ENCODE data around the gene DAB2IP. TPM values are rescaled to one million over a fixed set of nuclear protein-coding genes. Genes with fewer than 3 reads are reported as not detected.
"Not testable (repeated sequence)": the region's sequence is repeated elsewhere in the genome, so short reads cannot be mapped to it uniquely, and the experiment has no call there.

Gene DAB2IP
- total RNA-seq, 2 donors from 2014 or later, result 127 to 128 TPM

- intact Hi-C loops (cut with DNase I, micrococcal nuclease), result loop anchor here in 1 of 2 donors (10.0 kb wide), 1 partner anchor 356 kb away; no protein-coding TSS in a partner anchor
- ATAC-seq, result no peak
- no peak for DNase-seq
Observed at GRCh38 chr9:121638399-121638798, 13.0 kb upstream of the DAB2IP start.

DNA sequence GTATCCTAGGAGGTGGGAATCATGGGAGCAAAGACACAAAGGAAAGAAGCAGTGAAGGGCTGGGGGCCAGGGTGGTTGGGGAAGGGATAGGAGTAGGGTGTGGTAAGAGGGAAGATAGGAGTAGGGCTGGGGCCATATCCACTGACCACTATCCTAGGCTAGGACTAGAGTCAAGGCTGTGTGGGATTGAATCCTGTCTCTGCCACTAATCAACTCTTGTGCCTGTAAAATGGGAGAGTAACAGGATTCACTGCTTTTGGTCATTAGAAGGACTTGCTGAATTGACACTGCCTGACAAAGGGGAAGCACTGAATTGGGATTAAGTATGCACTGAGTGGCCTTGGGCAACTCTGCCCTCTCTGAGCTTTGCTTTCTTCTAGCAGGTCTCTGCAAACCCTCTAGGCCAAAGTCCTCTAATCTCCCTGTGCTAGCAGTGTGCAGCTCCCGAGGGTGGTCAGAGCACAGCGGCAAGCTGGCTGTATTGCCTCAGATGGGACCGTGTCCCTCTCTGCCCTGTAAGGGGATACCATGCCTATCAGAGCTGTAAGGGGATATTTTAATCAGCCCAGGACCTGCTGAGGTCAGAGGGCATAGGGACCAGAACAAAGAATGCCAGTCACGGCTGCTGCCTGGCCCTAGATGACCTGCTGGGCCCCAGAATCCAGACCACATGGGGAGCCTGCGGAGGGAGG is 12.4 kb upstream of the DAB2IP start:
- no peak for DNase-seq
- no peak for ATAC-seq
- intact Hi-C loops (cut with DNase I, micrococcal nuclease), result loop anchor here in 1 of 2 donors (10.0 kb wide), 1 partner anchor 356 kb away; no protein-coding TSS in a partner anchor

- ATAC-seq, result no peak
- intact Hi-C loops (cut with DNase I, micrococcal nuclease), result loop anchor here in 1 of 2 donors (10.0 kb wide), 1 partner anchor 355 kb away; no protein-coding TSS in a partner anchor
- no peak for DNase-seq
Observed at GRCh38 chr9:121639619-121640018, 11.8 kb upstream of the DAB2IP start.

DNA sequence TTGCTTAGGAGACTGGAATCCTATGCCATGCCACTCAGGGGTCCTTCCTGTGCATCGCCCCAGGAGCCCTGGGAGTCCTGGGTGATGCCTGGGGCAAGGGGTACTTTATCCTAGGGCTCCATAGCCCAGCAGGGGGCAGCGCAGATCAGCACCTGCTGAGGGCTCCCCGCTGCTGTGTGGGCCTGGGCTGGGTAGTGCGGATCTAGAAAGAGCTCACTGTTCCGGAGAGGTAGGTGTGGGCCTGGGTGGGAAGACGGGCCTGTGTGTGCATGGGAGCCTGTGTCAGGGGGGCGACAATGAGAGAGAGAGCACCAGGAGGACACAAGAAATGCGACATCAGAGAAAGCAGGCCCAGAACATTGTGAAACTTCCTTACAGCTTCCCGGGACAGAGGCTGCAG is 11.4 kb upstream of the DAB2IP start:
- DNase-seq (peak; percentile 79 to 90), ATAC-seq (peak; percentile 86)
- intact Hi-C loops (cut with DNase I, micrococcal nuclease), result no loop called here

- ATAC-seq, result peak; percentile 70
- peak in 1 of 2 donors; percentile 53 for DNase-seq
- intact Hi-C loops (cut with DNase I, micrococcal nuclease), result no loop called here
Observed at GRCh38 chr9:121640491-121641223, 10.8 kb upstream of the DAB2IP start.

- ATAC-seq (no peak), DNase-seq (no peak)
- intact Hi-C loops (cut with DNase I, micrococcal nuclease), result no loop called here
Observed at GRCh38 chr9:121641224-121641611, 10.2 kb upstream of the DAB2IP start.

DNA sequence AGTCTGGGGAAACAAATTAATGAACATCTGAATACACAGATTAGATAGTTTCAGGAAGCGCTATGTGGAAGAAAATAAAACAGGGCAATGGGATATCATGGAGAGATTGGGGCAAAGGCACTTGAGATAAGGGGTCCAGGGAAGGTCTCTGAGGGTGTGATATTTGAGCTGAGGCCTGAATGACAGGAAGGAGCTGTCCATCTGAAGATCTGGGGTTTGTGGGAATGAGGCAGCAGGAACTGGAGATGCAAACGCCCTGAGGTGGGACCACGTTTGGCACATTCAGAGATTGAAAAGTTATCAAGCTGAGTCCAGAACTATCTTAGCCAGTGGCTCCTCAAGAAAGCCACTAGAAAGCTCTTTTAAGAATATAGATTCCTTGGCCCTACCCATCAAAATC is 8.7 kb upstream of the DAB2IP start:
- intact Hi-C loops (cut with DNase I, micrococcal nuclease), result no loop called here
- ATAC-seq, result no peak
- DNase-seq, result no peak

DNA sequence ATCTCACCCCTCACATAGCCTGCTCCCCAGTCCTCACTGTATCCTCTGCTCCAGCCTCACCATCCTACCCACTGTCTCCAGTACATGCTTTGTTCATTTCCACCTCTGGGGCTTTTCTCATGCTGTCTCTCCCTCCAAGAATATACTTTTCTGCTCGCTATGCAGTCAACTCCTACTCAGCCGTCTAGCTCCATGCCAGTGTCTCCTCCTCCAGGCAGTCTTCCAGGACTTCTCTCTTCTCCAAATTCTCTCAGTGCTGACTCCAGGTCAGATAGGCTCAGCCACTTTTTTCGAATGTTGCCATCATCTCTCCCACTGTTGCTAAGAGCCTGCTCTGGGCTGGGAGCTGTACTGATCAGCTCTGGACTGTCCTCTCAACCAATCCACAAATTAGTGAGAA is 8.0 kb upstream of the DAB2IP start:
- DNase-seq, result no peak
- no peak for ATAC-seq
- intact Hi-C loops (cut with DNase I, micrococcal nuclease), result no loop called here

GRCh38 chr9:121644040-121644439 is 7.4 kb upstream of the DAB2IP start:
- DNase-seq; intact Hi-C loops (cut with DNase I, micrococcal nuclease); ATAC-seq: not testable (repeated sequence)

GRCh38 chr9:121645003-121645402 is 6.4 kb upstream of the DAB2IP start:
- no peak for ATAC-seq
- intact Hi-C loops (cut with DNase I, micrococcal nuclease), result no loop called here
- DNase-seq, result no peak

- ATAC-seq (no peak), DNase-seq (no peak)
- intact Hi-C loops (cut with DNase I, micrococcal nuclease), result no loop called here
Observed at GRCh38 chr9:121645853-121646807, 5.3 kb upstream of the DAB2IP start.

GRCh38 chr9:121646992-121647391 is 4.4 kb upstream of the DAB2IP start:
- intact Hi-C loops (cut with DNase I, micrococcal nuclease), result no loop called here
- ATAC-seq (no peak), DNase-seq (no peak)

DNA sequence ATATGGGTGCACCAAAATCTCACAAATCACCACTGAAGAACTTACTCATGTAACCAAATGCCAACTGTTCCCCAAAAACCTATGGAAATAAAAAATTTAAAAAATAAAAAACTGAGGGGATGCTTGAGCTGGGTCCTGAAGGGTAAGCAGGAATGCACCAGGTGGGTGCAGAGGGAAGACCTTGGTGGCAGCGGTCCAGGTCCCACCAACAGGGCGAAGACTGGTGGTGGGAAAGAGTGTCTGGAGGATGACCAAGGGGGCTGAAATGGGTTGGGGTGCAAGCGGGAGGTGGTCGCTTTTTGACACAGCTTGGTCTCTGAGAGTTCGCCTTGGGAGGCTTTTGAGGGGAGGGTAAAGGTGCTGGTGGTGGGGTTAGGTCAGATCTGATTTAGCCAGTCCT is 3.3 kb upstream of the DAB2IP start:
- no peak for ATAC-seq
- intact Hi-C loops (cut with DNase I, micrococcal nuclease), result no loop called here
- no peak for DNase-seq

DNA sequence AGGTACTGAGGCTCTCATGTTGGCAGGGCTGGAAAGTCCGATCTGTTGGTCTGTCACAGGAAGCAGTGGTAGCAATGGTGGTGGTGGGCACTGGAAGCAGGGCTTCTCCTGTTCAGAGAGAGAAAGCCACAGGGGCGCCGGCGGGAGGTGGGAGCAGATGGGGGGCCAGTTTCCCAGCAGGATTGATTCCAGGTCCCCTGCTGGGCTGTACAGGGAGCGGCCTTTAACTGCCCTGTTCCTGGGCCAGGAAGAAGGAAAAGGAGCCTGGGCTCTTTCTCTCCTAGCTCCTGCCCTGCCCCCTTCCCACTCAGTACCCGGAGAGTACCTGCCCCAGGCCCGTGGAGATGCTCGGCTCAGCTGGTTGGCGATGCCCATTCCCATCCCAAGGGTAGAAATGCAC is 2.6 kb upstream of the DAB2IP start:
- intact Hi-C loops (cut with DNase I, micrococcal nuclease), result no loop called here
- peak; percentile 28 for ATAC-seq
- no peak for DNase-seq

GRCh38 chr9:121649476-121650216 is 1.8 kb upstream of the DAB2IP start:
- ATAC-seq (no peak), DNase-seq (no peak)
- intact Hi-C loops (cut with DNase I, micrococcal nuclease), result no loop called here

- ATAC-seq (peak; percentile 80), DNase-seq (peak; percentile 82 to 86)
- intact Hi-C loops (cut with DNase I, micrococcal nuclease), result no loop called here
Observed at GRCh38 chr9:121650217-121651007, 1.0 kb upstream of the DAB2IP start.

DNA sequence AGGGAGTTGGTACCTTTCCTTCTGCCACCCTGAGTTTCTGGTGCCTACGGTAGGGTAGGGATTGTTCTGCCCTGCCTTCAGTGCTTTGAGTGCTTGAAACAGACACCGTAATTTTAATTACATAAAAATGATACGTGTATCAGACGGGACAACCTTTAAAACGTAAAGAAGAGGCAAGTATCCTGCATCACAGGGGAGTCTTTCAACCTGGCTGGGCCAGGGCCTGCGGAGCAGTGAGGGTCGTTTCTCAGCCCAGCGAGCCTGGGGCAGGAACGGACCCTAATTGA is 483 bp upstream of the DAB2IP start:
- intact Hi-C loops (cut with DNase I, micrococcal nuclease), result no loop called here
- no peak for DNase-seq
- peak; percentile 21 for ATAC-seq
